ENCODE data around the gene DRD2.

- TF ChIP-seq CTCF (conservative IDR thresholded peaks at IDR 0.05): no peak
- TF ChIP-seq ZFX (IDR thresholded peaks at IDR 0.05): no peak
Observed at GRCh38 chr11:113394919-113395318, 80.3 kb downstream of the DRD2 start.
